ENCODE measurements around the gene NT5DC3.

The NT5DC3 gene

DNA sequence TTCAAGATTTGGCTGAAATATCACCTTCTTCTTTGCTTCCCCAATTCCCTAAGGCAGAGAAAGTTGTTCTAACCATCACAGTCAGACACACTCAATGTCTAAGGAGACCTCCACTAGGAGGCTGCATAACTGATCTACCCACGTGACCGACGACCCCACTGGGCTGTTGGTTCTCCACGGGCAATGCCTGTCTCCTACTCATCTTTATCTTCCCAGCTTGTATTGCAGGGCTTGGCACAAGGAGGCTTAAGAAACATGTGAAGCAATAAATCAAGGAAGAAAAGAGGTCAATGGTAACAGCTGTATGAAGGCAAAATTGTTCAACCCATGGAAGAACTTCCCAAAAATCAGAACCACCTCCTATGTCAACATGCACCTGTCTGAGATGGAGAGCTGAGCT is 27.1 kb downstream of the NT5DC3 start:
- Histone ChIP-seq H3K9me3 (ENCODE audit: insufficient read depth, low read depth, low read length) (no peaks in the 10 kb centered on the region), H3K79me2 (ENCODE audit: insufficient read depth, low read length) (no peaks in the 10 kb centered on the region), H3K36me3 (ENCODE audit: insufficient read depth, low read length) (peaks cover 6% of the 10 kb centered on the region; the same call in 1 of the 2 replicates), H3F3A (ENCODE audit: low read depth) (no peaks in the 10 kb centered on the region), H3K4me2 (ENCODE audit: low read depth, low read length, poor library complexity, severe bottlenecking) (no peak overlapping the region), H3K9ac (ENCODE audit: low read depth, low read length, poor library complexity, severe bottlenecking) (no peak overlapping the region), H2AFZ (ENCODE audit: low read length) (no peak overlapping the region), H3K4me1 (ENCODE audit: insufficient read depth, low read length, poor library complexity, severe bottlenecking) (no peaks in the 10 kb centered on the region), H3K27me3 (ENCODE audit: insufficient read depth, low read length, poor library complexity, severe bottlenecking) (no peaks in the 10 kb centered on the region), H4K20me1 (ENCODE audit: insufficient read depth, low read length, poor library complexity, severe bottlenecking) (no peaks in the 10 kb centered on the region), H3K4me3 (ENCODE audit: low read length, poor library complexity, severe bottlenecking) (no peak overlapping the region), H3K9me2 (replicated peaks; ENCODE audit: low read depth, low read length) (no peaks in the 10 kb centered on the region)
- TF ChIP-seq, protein P1, sequence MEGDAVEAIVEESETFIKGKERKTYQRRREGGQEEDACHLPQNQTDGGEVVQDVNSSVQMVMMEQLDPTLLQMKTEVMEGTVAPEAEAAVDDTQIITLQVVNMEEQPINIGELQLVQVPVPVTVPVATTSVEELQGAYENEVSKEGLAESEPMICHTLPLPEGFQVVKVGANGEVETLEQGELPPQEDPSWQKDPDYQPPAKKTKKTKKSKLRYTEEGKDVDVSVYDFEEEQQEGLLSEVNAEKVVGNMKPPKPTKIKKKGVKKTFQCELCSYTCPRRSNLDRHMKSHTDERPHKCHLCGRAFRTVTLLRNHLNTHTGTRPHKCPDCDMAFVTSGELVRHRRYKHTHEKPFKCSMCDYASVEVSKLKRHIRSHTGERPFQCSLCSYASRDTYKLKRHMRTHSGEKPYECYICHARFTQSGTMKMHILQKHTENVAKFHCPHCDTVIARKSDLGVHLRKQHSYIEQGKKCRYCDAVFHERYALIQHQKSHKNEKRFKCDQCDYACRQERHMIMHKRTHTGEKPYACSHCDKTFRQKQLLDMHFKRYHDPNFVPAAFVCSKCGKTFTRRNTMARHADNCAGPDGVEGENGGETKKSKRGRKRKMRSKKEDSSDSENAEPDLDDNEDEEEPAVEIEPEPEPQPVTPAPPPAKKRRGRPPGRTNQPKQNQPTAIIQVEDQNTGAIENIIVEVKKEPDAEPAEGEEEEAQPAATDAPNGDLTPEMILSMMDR (conservative IDR thresholded peaks at IDR 0.05; ENCODE audit: low read length), result no peak
- TF ChIP-seq EZH2phosphoT487 (IDR thresholded peaks at IDR 0.05; ENCODE audit: borderline replicate concordance), result no peak

DNA sequence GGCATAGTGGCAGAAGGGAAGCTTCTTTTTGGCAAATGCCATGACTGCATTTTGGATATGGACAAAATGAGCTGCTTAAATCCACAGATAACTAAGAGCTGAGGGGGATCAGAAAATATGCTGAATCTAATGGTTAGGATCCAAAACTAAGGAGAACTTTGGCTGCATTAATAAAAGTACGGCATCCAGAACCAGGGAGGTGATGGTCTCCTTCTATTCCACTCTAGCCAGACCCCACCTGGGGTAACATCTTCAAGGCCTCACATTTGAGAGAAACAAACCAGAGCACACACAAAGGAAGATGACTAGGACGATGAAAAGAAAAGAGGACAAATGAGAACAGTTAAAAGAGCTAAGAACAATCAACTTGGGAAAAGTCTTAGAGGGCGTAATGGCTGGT is 27.6 kb downstream of the NT5DC3 start:
- no peak for TF ChIP-seq EZH2phosphoT487 (IDR thresholded peaks at IDR 0.05; ENCODE audit: borderline replicate concordance)
- TF ChIP-seq, protein P1 (conservative IDR thresholded peaks at IDR 0.05; ENCODE audit: low read length), result no peak
- Histone ChIP-seq H3K79me2 (ENCODE audit: insufficient read depth, low read length) (no peaks in the 10 kb centered on the region), H3K4me2 (ENCODE audit: low read depth, low read length, poor library complexity, severe bottlenecking) (no peak overlapping the region), H2AFZ (ENCODE audit: low read length) (no peak overlapping the region), H3K36me3 (ENCODE audit: insufficient read depth, low read length) (peaks cover 6% of the 10 kb centered on the region; the same call in 1 of the 2 replicates), H3K9me2 (replicated peaks; ENCODE audit: low read depth, low read length) (no peaks in the 10 kb centered on the region), H3F3A (ENCODE audit: low read depth) (no peaks in the 10 kb centered on the region), H3K4me1 (ENCODE audit: insufficient read depth, low read length, poor library complexity, severe bottlenecking) (no peaks in the 10 kb centered on the region), H4K20me1 (ENCODE audit: insufficient read depth, low read length, poor library complexity, severe bottlenecking) (no peaks in the 10 kb centered on the region), H3K27me3 (ENCODE audit: insufficient read depth, low read length, poor library complexity, severe bottlenecking) (no peaks in the 10 kb centered on the region), H3K9me3 (ENCODE audit: insufficient read depth, low read depth, low read length) (no peaks in the 10 kb centered on the region), H3K9ac (ENCODE audit: low read depth, low read length, poor library complexity, severe bottlenecking) (no peak overlapping the region), H3K4me3 (ENCODE audit: low read length, poor library complexity, severe bottlenecking) (no peak overlapping the region)

DNA sequence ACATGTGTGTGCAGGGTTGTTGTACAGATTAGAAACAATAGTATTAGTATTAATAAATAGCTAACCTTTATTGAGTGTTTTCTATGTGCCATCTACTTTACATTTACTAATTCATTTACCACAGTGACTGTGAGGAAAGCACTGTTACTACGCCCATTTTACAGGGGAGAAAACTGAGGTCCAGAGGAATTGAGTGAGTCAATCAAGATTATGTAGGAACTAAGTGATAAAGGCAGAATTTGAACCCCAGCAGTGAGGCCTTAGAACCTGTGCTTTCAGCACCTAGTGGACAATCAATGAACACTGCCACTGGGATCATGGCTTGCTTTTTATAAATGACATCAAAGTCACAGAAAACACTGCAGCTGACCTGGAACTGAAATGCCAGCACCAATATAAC is 28.2 kb downstream of the NT5DC3 start:
- Histone ChIP-seq H3K27me3 (ENCODE audit: insufficient read depth, low read length, poor library complexity, severe bottlenecking) (no peaks in the 10 kb centered on the region), H3K4me1 (ENCODE audit: insufficient read depth, low read length, poor library complexity, severe bottlenecking) (no peaks in the 10 kb centered on the region), H3K9me3 (ENCODE audit: insufficient read depth, low read depth, low read length) (no peaks in the 10 kb centered on the region), H3K36me3 (ENCODE audit: insufficient read depth, low read length) (peaks cover 6% of the 10 kb centered on the region; the same call in 1 of the 2 replicates), H4K20me1 (ENCODE audit: insufficient read depth, low read length, poor library complexity, severe bottlenecking) (no peaks in the 10 kb centered on the region), H3F3A (ENCODE audit: low read depth) (no peaks in the 10 kb centered on the region), H3K4me3 (ENCODE audit: low read length, poor library complexity, severe bottlenecking) (no peak overlapping the region), H3K79me2 (ENCODE audit: insufficient read depth, low read length) (no peaks in the 10 kb centered on the region), H3K4me2 (ENCODE audit: low read depth, low read length, poor library complexity, severe bottlenecking) (no peak overlapping the region), H3K9ac (ENCODE audit: low read depth, low read length, poor library complexity, severe bottlenecking) (no peak overlapping the region), H2AFZ (ENCODE audit: low read length) (no peak overlapping the region), H3K9me2 (replicated peaks; ENCODE audit: low read depth, low read length) (no peaks in the 10 kb centered on the region)
- TF ChIP-seq, protein P1 (conservative IDR thresholded peaks at IDR 0.05; ENCODE audit: low read length), result no peak; the same call in 1 of the 2 replicates
- no peak for TF ChIP-seq EZH2phosphoT487 (IDR thresholded peaks at IDR 0.05; ENCODE audit: borderline replicate concordance)

Measured in Loucy (cell line).